Non-pigmented ciliary epithelial cell (primary cell): ENCODE results near the gene RBM47.
"Not testable (repeated sequence)": the region's sequence is repeated elsewhere in the genome, so short reads cannot be mapped to it uniquely, and the experiment has no call there.

Experiments used
- DNase-seq: peaks from one replicate; pipeline ENCODE4 v3.0.0-alpha.2; 2010; ENCODE audit warnings: low read depth

RBM47 gene

DNA sequence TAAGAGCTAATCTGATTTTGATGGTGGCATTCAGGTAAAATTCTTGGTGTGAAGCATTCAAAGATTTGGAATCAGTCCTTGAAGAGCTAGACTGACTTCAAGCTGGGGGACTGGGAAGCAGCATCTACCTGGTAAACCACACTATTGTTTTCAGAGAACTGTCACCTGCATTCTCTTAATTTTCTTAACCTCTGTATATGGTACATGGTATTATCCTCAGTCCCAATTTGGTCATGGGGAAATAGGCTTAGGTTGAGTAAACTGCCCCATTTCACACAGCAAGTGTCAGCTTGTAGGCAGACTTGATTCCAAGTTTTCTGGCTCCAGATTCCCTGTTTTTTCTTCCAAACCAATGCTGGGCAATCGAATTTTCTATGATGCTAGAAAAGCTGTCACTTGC lies 190.1 kb downstream of the RBM47 start:
- DNase-seq: no peak

DNA sequence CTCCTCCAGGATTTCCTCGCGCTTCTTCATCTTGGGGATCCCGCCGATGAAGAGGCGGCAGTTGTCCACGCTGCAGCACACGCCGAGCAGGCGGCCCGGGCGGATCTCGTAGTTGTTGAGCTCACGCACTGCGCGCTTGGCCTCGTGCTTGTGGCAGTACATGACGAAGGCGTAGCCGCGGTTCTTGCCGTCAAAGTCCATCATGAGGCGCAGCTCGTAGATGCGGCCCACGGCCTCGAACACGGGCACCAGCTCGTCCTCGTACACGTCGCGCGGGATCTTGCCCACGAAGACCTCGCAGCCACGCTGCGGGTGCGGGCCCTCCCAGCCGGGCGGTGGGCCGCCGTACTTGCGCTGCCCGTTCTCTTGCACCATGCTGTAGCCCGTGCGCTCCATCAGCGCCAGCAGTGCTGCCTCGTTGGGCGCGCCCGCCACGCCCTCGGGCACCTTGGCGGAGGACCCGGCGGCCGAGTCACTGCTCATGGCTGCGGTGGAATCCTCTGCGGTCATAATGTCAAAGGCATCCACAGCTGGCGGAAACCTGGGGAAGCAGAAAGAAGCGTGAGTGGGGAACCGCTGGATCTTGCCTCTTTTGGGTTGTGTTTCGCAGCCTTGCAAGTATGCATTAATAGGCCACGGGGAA lies 191.2 kb downstream of the RBM47 start:
- no peak for DNase-seq

DNA sequence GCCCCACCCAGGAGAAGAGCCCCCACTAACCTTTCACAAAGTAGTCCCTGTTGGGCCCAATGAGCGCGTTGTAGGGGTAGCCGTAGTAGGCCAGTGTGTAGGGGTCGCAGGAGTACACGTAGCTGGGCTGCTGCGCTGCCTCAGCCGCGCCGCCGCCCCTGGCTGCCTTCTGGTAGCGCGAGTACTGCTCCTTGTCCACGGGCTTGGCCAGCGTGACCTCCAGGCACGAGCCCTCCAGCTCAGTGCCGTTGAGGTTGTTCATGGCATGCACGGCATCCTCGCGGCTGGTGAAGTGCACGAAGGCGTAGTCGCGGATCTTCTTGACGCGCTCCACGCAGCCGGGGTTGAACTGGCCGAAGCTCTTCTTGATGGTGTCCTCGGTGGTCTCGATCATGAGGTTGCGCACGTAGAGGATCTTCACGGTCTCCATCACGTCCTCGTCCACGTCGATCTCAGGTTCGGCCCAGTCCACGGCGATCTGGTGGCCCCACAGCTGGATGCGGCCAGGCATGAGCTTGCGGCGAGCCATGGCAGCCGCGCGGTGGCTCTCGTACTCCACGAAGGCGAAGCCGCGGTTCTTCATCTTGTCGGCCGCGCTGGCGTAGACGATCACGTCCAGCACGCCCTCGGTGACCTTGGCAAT lies 191.8 kb downstream of the RBM47 start:
- no peak for DNase-seq

DNA sequence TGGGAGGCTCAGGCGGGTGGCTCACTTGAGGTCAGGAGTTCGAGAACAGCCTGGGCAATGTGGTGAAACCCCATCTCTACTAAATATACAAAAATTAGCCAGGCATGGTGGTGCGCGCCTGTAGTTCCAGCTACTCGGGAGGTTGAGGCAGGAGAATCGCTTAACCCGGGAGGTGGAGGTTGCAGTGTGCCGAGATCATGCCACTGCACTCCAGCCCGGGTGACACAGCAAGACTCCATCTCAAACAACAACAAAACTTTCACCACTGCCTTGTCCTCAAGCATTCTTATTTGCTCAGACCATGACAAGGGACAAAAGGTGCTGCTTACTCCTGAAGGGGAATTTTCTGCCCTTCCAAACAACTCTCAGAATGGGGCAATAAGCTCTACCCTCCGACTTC lies 194.4 kb downstream of the RBM47 start:
- not testable (repeated sequence) for DNase-seq

DNA sequence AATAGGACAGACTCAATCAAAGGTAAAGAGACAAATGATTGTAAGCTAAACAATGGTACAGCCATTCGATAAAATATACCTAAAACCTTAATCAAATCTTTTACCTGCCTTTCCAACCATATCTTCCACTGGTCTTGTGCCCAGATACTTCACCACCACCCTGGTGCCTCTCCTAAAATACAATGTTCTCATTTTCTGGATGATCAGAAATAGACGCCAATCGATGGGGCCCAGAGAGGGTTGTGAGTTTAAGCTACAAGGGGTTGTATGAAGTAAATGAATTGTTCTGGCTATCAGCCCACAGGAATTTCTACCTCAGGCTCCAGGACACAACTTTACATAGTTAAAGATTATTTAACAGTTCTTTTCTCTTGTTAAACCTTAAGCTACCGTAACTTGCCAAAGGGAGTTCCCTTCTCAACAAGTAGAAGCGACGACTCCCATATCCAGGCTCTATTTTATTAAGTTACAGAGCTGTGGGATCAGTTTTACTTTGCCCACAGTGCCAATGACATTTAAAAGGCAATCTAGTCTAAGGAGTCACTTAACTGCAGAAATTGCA lies 195.5 kb downstream of the RBM47 start:
- no peak for DNase-seq

DNA sequence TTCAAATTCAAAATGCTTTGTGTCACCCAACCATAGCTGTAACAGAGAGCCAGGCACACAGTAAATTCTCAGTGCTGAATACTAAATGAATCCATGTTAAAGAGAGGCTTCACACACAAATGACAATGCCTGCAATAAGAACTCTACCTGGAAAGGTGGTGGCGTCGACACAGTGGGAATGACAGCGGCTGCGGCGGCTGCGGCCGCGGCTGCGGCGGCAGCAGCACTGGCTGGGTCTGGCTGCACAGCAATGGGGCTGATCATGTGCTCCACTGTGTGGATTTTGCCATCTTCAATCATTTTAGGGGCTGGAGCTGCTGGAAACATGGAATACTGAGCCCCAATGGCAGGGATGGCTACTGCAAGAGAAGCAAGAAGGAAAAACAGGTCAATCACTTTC lies 197.2 kb downstream of the RBM47 start:
- no peak for DNase-seq

DNA sequence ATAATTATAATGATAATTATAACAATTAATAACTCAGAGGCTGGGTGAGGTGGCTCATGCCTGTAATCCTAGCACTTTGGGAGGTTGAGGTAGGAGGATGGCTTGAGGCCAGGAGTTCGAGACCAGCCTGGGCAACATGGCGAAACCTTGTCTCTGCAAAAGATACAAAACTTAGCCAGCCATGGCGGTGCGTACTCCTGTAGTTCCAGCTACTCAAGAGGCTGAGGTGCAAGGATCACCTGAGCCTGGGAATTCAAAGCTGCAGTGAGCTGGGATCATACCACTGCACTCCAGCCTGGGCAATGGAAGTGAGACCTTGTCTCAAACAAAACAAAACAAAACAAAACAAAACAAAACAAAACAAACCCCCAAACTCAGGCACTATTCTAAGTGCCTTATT lies 201.8 kb downstream of the RBM47 start:
- DNase-seq: not testable (repeated sequence)

DNA sequence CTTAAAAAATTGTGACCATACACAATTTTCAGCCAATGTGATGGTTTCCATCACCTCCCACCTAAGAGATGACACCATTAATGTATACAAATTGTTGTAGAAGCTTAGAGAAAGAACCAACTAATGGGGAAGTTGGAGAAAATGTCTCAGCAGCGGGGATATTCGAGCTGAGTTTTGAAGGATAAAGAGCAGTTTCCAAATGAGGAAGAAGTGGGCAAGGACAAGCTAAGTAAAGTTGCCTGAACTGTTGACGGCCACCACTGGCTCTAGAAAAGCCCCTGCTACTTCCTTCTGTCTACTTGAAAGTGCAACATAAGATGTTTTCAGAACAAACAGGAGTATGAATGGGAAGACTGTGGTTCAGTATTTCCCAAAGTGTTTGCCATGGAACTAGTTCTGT lies 202.5 kb downstream of the RBM47 start:
- no peak for DNase-seq

DNA sequence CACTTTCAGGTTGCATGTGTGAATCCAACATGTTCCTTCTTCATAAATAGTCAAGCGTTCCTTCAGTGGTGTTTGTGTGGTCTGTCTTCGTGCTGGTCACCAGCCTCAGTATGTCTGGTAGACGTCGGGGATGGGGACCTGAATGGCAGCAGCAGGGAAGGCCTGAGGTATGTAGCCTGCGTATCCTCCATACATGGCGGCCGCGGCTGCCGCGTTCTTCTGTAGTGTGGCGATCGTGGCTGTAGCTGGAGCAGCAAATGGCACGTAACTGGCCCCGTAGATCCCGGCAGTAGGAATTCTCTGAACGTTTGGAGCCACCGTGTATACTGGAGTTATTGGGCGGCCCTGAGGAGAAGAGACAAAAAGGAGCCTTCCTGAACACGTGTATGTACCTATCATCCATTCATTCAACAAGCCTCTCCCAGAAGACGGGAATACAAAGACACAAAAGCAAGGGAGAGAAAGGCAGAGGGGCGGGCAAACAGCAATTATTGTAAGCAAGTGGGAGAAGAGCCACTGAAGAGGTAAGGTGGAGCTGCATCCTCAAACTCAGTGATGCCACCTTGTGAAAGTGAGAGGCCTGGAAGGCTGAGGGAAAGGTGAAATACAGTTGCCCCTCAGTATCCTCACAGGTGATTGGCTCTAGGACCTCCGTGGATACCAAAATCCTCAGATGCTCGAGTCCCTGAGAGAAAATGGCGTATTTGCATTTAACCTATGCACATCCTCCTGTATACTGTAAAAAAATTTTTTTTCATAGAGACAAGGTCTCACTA lies 203.7 kb downstream of the RBM47 start:
- DNase-seq: no peak

DNA sequence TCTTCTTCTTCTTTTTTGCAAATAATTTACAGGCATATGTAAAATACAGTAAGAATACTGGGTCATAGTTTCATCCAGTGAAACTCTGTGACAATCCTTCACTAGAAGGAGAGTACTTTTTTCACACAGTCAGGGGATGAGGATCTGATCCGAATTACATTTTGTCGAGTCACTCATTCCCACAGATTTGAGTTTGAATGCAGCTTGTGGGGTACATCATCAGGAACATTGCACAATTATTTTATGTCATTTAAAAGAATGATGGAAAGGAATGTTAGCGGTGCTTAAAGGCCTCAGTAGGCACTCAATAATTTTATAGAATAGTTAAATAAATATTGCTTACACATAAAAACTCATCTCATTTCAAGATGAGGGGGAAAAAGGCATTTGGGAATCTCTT lies 205.9 kb downstream of the RBM47 start:
- DNase-seq: no peak

DNA sequence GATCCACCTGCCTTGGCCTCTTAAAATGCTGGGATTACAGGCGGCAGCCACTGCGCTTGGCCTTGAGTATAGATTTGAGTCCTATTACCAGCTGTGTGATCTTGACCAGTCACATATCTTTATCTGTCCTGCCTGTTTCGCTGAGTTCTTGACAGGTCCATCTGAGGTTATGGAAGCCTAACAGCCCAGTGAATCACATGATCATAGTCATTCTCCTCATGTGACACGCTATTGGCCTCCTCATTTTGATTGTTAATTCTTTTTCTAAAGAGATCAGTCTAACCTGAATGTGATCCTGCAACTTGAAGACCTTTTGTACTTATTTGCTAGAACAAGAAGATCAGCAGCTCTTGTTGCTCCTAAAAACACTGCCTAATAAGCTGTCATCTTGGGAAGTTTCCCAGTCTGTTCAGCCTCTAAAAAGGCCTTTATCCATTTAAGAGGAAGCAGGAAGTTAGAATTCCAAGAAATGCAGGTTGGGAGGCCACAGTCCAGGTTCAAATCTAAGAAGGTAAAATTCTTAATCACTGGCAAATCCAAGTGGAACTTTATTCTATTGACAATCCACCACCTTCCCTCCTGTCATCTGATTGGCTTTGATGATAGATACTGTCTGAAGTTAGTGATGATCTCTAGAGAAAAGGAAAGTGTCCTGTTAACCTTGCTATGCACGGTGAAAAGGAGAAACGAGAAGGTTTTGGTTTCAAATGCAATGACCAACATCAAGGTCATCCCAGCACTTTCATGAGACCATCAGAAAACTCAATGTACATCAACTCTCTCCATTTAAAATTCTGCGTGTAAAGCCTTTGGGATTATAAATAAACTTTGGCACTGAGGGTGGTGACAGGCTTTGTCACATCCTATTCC lies 207.6 kb downstream of the RBM47 start:
- no peak for DNase-seq

DNA sequence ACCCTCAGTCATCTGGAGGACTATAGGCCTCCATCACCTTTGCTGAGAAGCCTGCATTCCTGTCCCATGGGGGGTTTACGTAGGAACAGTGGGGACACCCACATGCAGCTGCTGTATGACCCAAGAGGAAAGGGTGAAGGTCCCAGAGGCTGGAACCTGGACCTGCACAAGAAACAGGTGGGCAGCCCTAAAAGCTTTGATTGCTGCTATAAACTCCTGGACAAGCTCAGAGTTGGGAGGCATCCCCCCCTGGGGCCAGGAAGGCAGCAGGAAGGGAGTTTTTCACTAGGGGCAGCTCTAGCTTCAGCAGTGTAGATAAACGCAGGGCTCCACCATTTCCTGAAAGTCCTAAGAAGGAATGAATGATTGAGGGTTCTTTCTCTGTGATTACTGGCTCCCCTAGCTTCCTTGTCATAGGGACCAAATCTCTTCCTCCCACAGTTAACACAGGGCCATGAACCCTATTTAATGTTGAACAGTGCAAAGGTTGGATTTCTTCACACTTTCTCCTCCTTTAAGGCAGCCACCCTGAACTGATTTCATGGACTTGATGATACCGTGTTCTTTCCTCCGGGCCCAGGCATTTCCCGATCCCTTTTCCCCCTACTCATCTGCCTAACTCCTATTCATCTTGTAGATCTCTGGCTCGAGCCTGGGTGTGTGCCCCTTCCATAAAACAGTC lies 210.3 kb downstream of the RBM47 start:
- DNase-seq: no peak

DNA sequence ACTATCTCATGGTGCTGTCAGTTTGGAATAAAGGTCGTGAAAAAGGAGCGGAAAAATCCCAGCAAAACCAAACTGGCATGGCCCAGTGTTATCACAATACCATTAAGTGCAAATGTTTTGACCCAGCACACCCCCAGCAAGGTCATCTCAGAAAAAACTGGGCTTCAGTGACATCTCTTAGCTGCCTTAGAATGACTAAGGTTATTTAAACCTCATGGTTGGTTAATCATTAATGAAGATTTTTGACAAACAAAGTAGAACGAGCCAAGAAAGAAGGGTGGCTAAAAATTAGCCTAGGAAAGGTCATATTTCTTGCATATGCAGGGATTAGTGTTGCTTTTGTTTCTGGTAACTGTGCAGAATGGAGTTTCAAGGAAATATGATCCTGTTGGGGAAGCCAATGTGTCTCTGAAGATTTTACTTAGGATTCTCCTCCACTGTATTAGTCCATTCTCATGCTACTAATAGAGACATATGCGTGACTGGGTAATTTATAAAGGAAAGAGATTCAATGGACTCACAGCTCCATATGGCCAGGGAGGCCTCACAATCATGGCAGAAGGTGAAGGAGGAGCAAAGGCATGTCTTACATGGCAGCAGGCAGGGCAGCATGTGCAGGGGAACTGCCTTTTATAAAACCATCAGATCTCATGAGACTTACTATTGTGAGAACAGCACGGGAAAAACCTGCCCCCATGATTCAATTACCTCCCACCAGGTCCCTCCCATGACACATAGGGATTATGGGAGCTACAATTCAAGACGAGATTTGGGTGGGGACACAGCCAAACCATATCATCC lies 211.0 kb downstream of the RBM47 start:
- DNase-seq: no peak

DNA sequence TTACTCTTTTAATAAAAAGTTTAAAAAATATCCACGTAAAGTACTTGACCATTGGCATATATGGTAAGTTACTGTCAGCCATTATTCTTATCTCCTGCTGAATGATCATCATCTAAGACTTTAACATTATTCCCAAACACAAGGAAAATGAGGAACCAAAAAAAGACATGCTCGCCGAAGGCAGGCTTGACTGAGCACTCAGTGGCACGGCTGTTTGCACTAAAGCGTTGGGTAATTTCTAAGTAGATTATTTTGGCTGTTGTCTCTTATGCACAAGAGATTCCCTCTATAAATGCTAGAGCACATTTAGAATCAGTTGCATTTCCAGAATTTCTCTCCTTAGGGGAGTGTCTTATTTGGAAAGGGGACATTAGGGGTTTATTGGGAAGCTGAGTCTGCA lies 211.7 kb downstream of the RBM47 start:
- DNase-seq: no peak

DNA sequence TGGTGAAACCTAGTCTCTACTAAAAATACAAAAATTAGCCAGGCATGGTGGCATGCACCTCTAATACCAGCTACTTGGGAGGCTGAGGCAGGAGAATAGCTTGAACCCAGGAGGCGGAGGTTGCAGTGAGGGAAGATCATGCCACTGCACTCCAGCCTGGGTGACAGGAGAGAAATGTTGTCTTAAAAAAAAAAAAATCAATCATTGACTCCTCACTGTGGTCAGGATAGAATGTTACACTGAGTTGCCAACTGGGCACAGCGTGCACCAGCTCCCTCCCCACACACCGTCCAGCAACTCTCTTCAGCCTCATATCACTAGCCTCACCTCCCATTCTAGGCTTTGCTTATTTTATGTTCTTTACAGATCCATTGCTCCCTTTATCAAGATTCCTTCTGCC lies 215.0 kb downstream of the RBM47 start:
- DNase-seq: no peak

DNA sequence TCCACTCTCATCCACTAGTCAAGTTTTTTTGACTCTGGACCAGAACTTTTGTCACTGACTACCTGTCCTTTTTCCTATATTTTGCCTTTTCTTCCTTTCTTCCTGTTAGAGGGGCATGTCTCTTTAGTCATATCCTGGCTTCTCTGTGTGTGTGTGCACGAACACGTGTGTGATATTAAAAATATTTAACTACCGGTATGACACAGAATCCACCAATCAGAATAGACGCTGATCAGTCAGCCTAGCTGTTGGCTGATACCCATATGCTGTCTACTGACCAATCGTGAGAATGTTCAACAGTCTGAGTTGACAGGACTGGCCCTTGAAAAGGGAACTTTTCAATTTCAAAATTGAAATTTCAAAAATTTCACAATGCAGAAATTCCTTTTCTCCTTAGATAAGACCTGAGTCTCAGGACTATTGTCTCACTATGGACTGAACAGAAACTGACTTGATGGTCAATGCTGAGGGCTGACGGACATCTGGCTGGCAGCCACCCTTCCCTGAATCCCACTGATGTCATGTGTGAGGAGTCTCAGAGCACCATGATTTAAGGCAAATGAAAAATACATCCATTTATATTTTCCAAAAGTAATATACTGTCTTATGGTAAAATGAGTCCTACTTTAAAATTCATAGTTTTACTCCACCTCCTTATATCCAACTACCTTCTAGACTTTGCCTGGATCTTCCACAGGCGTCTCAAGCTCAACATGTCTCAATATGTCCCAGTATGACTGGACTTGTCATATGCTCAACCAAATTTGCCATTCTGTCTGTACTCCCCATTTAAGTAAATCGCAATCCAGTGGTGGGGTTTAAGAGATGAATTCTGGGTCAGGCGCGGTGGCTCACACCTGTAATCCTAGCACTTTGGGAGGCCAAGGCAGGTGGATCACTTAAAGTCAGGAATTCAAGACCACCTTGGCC lies 216.5 kb downstream of the RBM47 start:
- DNase-seq: no peak

DNA sequence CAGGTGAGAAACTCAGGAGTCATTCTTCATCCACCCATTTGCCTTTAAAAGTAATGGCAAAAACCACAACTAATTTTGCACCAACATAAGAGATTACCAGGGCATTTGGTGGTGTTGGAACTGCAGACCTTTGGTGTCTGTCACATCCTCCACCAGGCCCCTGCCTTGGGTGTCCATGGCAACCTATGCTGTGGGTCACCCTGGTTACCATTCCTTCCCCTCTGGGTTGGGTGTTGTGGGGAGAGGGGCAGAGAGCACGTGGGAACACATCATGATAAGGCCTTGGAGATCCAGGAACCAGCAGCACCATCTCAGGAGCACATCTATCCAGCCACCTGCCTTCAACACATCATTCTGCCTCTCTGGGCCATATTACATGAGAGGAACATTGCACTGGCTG lies 217.3 kb downstream of the RBM47 start:
- no peak for DNase-seq

DNA sequence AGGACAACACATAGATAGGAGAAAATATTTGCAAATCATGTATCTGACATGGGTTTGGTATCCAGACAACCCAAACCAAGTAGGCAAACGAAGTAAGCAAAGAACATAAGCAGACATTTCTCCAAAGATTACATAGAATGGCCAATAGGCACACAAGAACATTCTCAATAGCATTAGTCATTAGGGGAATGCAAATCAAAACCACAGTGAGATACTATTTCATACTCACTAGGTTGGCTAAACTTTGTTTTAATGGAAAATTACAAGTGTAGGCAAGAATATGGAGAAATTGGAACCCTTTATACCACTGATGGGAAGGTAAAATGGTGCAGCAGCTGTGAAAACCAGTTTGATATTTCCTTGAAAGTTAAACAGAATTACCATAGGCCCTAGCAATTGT lies 219.8 kb downstream of the RBM47 start:
- peak; percentile 20 for DNase-seq

DNA sequence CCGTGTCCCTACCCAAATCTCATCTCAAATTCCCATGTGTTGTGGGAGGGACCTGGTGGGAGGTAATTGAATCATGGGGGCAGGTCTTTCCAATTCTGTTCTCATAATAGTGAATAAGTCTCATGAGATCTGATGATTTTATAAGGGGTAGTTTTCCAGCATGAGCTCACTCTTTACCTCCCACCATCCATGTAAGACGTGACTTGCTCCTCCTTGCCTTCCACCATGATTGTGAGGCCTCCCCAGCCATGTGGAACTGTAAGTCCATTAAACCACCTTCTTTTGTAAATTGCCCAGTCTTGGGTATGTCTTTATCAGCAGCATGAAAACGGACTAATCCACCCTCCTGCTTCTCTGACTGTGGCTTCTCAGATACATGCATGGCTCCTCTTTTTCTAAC lies 222.2 kb downstream of the RBM47 start:
- DNase-seq: not testable (repeated sequence)

DNA sequence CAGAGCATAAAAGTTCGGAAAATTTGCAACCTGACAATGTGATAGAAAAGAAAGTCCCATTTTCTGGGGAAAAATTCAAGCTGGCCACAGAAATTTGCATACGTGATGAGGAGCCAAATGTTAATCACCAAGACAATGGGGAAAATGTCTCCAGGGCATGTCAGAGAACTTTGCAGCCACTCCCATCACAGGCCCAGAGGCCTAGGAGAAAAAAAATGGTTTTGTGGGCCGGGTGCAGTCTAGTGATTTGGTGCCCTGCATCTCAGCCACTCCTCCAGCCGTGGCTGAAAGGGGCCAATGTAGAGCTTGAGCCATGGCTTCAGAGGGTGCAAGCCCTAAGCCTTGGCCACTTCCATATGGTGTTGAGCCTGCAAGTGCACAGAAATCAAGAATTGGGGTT lies 223.3 kb downstream of the RBM47 start:
- DNase-seq: no peak
